Smooth muscle cell (in vitro differentiated cells): Measurements from ENCODE around the gene KLHDC8B. TPM values are rescaled to one million over a fixed set of nuclear protein-coding genes. Genes with fewer than 3 reads are reported as not detected.

Experiments used
- DNase-seq: peaks from one replicate; lab custom pipeline; 2025; ENCODE audit not compliant: unreplicated experiment; lab: John Stamatoyannopoulos, UW
- H2AFZ ChIP-seq: fragments of 200-600 bp; sonication (generic); 2 replicates; pipeline ENCODE4 v1.6.0; 2016; ENCODE audit warnings: antibody characterized with exemption, low read depth, mild to moderate bottlenecking
- H3F3A ChIP-seq: fragments of 200-600 bp; sonication (generic); 2 replicates; pipeline ENCODE4 v1.6.0; 2017; ENCODE audit warnings: antibody characterized with exemption, low read depth
- H3K27ac ChIP-seq: fragments of 200-600 bp; sonication (generic); 2 replicates; pipeline ENCODE4 v1.5.1; 2016; ENCODE audit warnings: low read depth, mild to moderate bottlenecking
- H3K27me3 ChIP-seq: fragments of 200-600 bp; sonication (generic); 2 replicates; pipeline ENCODE4 v1.6.1; 2016; ENCODE audit warnings: low read depth, mild to moderate bottlenecking
- H3K36me3 ChIP-seq: fragments of 200-600 bp; sonication (generic); 2 replicates; pipeline ENCODE4 v1.5.1; 2016; ENCODE audit warnings: low read depth
- H3K4me1 ChIP-seq: fragments of 200-600 bp; sonication (generic); 2 replicates; pipeline ENCODE4 v1.5.1; 2016; ENCODE audit warnings: low read depth
- H3K4me2 ChIP-seq: fragments of 200-600 bp; sonication (generic); 2 replicates; pipeline ENCODE4 v1.6.0; 2016; ENCODE audit warnings: mild to moderate bottlenecking
- H3K4me3 ChIP-seq: fragments of 200-600 bp; sonication (generic); 2 replicates; pipeline ENCODE4 v1.5.1; 2016; ENCODE audit warnings: mild to moderate bottlenecking
- H3K79me2 ChIP-seq: fragments of 200-600 bp; sonication (generic); 2 replicates; pipeline ENCODE4 v1.6.0; 2016; ENCODE audit warnings: low read depth, mild to moderate bottlenecking
- H3K9ac ChIP-seq: fragments of 200-600 bp; sonication (generic); 2 replicates; pipeline ENCODE4 v1.6.0; 2016; ENCODE audit warnings: low read depth
- H3K9me3 ChIP-seq: fragments of 200-600 bp; sonication (generic); replicated peaks from 2 replicates; pipeline ENCODE4 v1.5.1; 2016; ENCODE audit warnings: low read depth
- H4K20me1 ChIP-seq: fragments of 200-600 bp; sonication (generic); 2 replicates; pipeline ENCODE4 v1.6.0; 2016; ENCODE audit warnings: low read depth
- CTCF ChIP-seq: fragments of 200-600 bp; sonication (generic); IDR thresholded peaks from 2 replicates; pipeline ENCODE4 v1.5.1; 2017; ENCODE audit warnings: borderline replicate concordance, mild to moderate bottlenecking, antibody characterized with exemption; ENCODE audit not compliant: insufficient read depth, poor library complexity, severe bottlenecking
- WGBS: methylation state at CpG from one replicate; pipeline ENCODE4 v1.1.7; 2016; ENCODE audit warnings: low lambda C conversion rate; 5-methylcytosine and 5-hydroxymethylcytosine counted together
- polyA plus RNA-seq: library from polyadenylated mRNA; unstranded; fragments of >200 nt; fragmentation: Nextera tagmentation; extraction: Ambion mirVana; gene quantifications from 2 replicates; pipeline ENCODE4 v1.2.1, GENCODE V29; 2016
- total RNA-seq: library from RNA; depleted of rRNA; stranded (reverse); fragments of >200 nt; gene quantifications from 2 replicates; pipeline ENCODE4 v1.2.3, GENCODE V29; 2014

Gene KLHDC8B
- total and polyA plus RNA-seq, 2 experiments from 2014 or later: 22.5 to 42.1 TPM

GRCh38 chr3:49175530-49175929 lies 4.1 kb downstream of the KLHDC8B start:
- Histone ChIP-seq H3F3A (no peaks in the 10 kb centered on the region), H3K27me3 (no peaks in the 10 kb centered on the region), H3K9me3 (no peaks in the 10 kb centered on the region), H3K27ac (no peak overlapping the region), H3K4me1 (peaks cover 28% of the 10 kb centered on the region), H3K4me2 (no peak overlapping the region), H4K20me1 (no peaks in the 10 kb centered on the region), H3K4me3 (no peak overlapping the region), H3K79me2 (peaks cover 23% of the 10 kb centered on the region), H2AFZ (no peak overlapping the region), H3K36me3 (no peaks in the 10 kb centered on the region), H3K9ac (no peak overlapping the region)
- no peak for DNase-seq
- no peak for TF ChIP-seq CTCF
- 96% methylated on average over 8 of the region's 8 CpGs for WGBS

- H4K20me1 ChIP-seq: no peaks in the 10 kb centered on the region
- H3K27me3 ChIP-seq: no peaks in the 10 kb centered on the region
- no peak overlapping the region for H3K4me2 ChIP-seq
- H3K9ac ChIP-seq: no peak overlapping the region
- 90% methylated on average over 2 of the region's 2 CpGs for WGBS
- H3K27ac ChIP-seq: no peak overlapping the region
- no peaks in the 10 kb centered on the region for H3K9me3 ChIP-seq
- no peak for DNase-seq
- TF ChIP-seq CTCF: no peak
- H3K4me1 ChIP-seq: peaks cover 28% of the 10 kb centered on the region
- H3F3A ChIP-seq: no peaks in the 10 kb centered on the region
- H2AFZ ChIP-seq: no peak overlapping the region
- H3K36me3 ChIP-seq: no peaks in the 10 kb centered on the region
- peaks cover 13% of the 10 kb centered on the region for H3K79me2 ChIP-seq
- no peak overlapping the region for H3K4me3 ChIP-seq
Measured at GRCh38 chr3:49177073-49177472, 5.7 kb downstream of the KLHDC8B start.

- Histone ChIP-seq H3K4me1 (no peaks in the 10 kb centered on the region), H4K20me1 (no peaks in the 10 kb centered on the region), H3K27ac (no peak overlapping the region), H3F3A (no peaks in the 10 kb centered on the region), H3K27me3 (no peaks in the 10 kb centered on the region), H3K4me2 (no peak overlapping the region), H3K9me3 (no peaks in the 10 kb centered on the region), H3K4me3 (no peak overlapping the region), H3K79me2 (no peaks in the 10 kb centered on the region), H2AFZ (no peak overlapping the region), H3K9ac (no peak overlapping the region), H3K36me3 (no peaks in the 10 kb centered on the region)
- no peak for TF ChIP-seq CTCF
- no peak for DNase-seq
Measured at GRCh38 chr3:49180116-49180515, 8.7 kb downstream of the KLHDC8B start.

GRCh38 chr3:49181351-49181750 lies 10.0 kb downstream of the KLHDC8B start:
- no peaks in the 10 kb centered on the region for H3K4me1 ChIP-seq
- H3K79me2 ChIP-seq: no peaks in the 10 kb centered on the region
- WGBS: 76% methylated on average over 6 of the region's 6 CpGs
- no peak overlapping the region for H3K27ac ChIP-seq
- no peak overlapping the region for H3K4me3 ChIP-seq
- no peaks in the 10 kb centered on the region for H3K36me3 ChIP-seq
- no peak overlapping the region for H3K9ac ChIP-seq
- no peaks in the 10 kb centered on the region for H3K27me3 ChIP-seq
- H3F3A ChIP-seq: no peaks in the 10 kb centered on the region
- no peaks in the 10 kb centered on the region for H4K20me1 ChIP-seq
- no peak overlapping the region for H2AFZ ChIP-seq
- no peaks in the 10 kb centered on the region for H3K9me3 ChIP-seq
- no peak overlapping the region for H3K4me2 ChIP-seq
- no peak for TF ChIP-seq CTCF
- no peak for DNase-seq
